Kidney epithelial cell (primary cell): ENCODE measurements around the gene RIN3. TPM values are rescaled to one million over a fixed set of nuclear protein-coding genes. Genes with fewer than 3 reads are reported as not detected.
A peak's percentile ranks its signal among the peaks of the same experiment; 100 is the strongest.

ENCODE experiments used
- DNase-seq: peaks from one replicate; pipeline ENCODE4 v3.0.0-alpha.2; 2010; ENCODE audit warnings: low read depth
- H3K27me3 ChIP-seq: 2 replicates; pipeline ENCODE4 v1.6.0; 2011; ENCODE audit warnings: low read length; ENCODE audit not compliant: control insufficient read depth, insufficient read depth
- H3K36me3 ChIP-seq: 2 replicates; pipeline ENCODE4 v1.5.1; 2011; ENCODE audit warnings: low read length; ENCODE audit not compliant: control insufficient read depth, insufficient read depth
- H3K4me3 ChIP-seq: 2 replicates; pipeline ENCODE4 v1.5.1; 2011; ENCODE audit warnings: low read depth, mild to moderate bottlenecking, control low read depth, low read length
- CTCF ChIP-seq: IDR thresholded peaks from 2 replicates; pipeline ENCODE4 v1.5.1; 2011; ENCODE audit warnings: mild to moderate bottlenecking, moderate library complexity, low read length, control low read depth, inconsistent platforms; ENCODE audit not compliant: insufficient read depth, poor library complexity, severe bottlenecking
- total RNA-seq: library from RNA; depleted of rRNA; stranded (reverse); fragments of >200 nt; gene quantifications from 2 replicates; pipeline ENCODE4 v1.2.3, GENCODE V29; 2015

RIN3 gene
- total RNA-seq, 1 donor from 2014 or later, result 6.0 TPM

DNA sequence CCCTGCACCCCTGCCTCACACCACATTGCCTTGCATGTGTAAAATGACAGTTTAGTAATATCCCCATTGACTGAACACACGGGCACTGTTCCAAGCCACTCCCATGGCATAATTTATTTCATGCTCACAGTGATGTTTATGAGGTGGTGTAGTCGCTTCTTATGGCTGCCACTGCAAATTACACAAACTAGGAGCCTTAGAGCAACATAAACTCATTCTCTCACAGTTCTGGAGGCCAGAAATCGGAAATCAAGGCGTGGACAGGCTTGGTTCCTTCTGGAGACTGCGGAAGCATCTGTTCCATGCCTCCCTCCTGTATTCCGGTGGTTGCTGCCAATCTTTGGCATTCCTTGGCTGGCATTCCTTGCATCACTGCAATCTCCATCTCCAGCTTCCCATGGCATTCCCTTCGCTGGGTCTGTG is 97.3 kb downstream of the RIN3 start:
- Histone ChIP-seq H3K36me3 (peaks cover 2% of the 10 kb centered on the region), H3K27me3 (no peaks in the 10 kb centered on the region), H3K4me3 (no peak overlapping the region)
- no peak for DNase-seq
- no peak for TF ChIP-seq CTCF

GRCh38 chr14:92613008-92613658 is 99.6 kb downstream of the RIN3 start:
- peak; percentile 90 for TF ChIP-seq CTCF
- Histone ChIP-seq H3K27me3 (no peaks in the 10 kb centered on the region), H3K4me3 (no peak overlapping the region), H3K36me3 (peaks cover 2% of the 10 kb centered on the region)
- no peak for DNase-seq

DNA sequence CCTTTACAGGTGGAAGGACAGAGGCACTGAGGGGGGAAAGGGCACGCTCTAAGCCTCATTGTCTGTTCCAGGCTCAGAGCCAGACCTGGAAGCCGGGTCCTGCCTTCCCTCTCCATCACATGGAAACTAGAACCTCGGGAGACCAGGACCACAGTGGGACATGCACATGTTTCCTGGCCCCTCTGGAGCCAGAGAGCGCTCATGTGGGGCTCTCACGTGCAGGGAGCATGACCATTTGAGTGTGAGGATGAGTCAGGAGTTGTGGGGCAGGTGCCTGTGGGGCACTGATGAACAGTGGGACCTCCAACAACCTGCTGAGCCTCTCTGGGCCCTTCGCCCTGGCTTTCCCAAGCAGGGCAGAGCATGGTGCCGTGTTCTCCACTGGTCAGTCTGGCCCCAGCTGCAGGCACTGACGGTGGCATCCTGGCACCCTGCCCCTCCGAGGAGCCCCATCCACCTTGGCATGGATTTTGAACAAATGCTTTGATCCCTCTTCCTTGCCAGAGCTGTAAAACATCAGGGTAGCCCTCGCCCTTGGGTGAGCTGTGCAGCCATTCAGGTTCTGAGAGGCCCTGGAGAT is 100.2 kb downstream of the RIN3 start:
- no peak for TF ChIP-seq CTCF
- H3K27me3 ChIP-seq, result no peaks in the 10 kb centered on the region
- DNase-seq, result no peak
- H3K4me3 ChIP-seq, result no peak overlapping the region
- peaks cover 2% of the 10 kb centered on the region for H3K36me3 ChIP-seq

DNA sequence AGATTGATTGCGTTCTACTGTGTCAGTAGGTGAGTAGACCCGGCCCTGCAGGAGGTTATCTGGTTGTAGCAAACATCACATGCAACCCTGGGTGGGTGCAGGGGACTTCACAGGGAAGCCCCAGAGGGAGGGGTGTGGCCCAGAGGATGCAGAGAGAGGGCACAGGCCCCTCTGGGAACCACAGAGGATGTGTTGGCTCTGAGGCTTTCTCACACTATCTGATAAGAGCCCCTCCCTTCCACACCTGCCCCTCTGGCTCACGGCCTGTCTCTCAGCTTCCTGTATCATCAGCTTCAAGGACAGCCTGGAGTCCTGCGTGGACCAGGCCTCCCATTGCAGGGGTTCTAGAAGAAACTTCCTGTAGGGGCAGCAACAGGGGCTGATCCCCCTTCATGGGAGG is 101.9 kb downstream of the RIN3 start:
- Histone ChIP-seq H3K36me3 (peaks cover 2% of the 10 kb centered on the region), H3K4me3 (no peak overlapping the region), H3K27me3 (no peaks in the 10 kb centered on the region)
- no peak for DNase-seq
- no peak for TF ChIP-seq CTCF

GRCh38 chr14:92616178-92616577 is 102.6 kb downstream of the RIN3 start:
- Histone ChIP-seq H3K27me3 (no peaks in the 10 kb centered on the region), H3K4me3 (no peak overlapping the region), H3K36me3 (peaks cover 2% of the 10 kb centered on the region)
- TF ChIP-seq CTCF, result no peak
- no peak for DNase-seq

DNA sequence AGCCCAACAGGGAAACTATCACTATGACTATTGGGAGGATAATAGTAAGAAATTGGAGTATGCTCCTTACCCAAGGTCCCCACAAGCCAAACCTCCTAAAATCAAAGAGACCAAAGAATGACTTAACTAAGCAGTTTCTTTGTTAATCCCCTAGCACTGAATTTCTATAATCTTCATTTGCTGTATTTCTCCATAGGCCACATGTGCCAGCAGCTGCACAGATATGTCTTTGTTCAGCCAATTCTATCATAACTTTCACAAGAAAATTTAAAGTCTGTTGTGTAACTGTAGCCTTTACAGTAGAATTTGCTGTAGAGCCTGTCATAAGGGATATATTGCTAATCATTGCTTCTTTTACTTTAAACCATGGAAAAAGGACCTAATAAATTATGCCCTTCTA is 104.0 kb downstream of the RIN3 start:
- H3K4me3 ChIP-seq, result no peak overlapping the region
- H3K27me3 ChIP-seq, result no peaks in the 10 kb centered on the region
- peaks cover 2% of the 10 kb centered on the region for H3K36me3 ChIP-seq
- DNase-seq, result no peak
- TF ChIP-seq CTCF, result no peak
